ENCODE measurements around the gene SRPK2.
"Not testable (repeated sequence)": the region's sequence is repeated elsewhere in the genome, so short reads cannot be mapped to it uniquely, and the experiment has no call there.

SRPK2 gene

GRCh38 chr7:105215182-105215581, 173.5 kb downstream of the SRPK2 start:
- no peak for DNase-seq

- DNase-seq: no peak
Observed at GRCh38 chr7:105213611-105214010, 175.1 kb downstream of the SRPK2 start.

GRCh38 chr7:105212212-105212611, 176.5 kb downstream of the SRPK2 start:
- no peak for DNase-seq

GRCh38 chr7:105210721-105211205, 178.0 kb downstream of the SRPK2 start:
- DNase-seq: peak; percentile 38

- DNase-seq: no peak
Observed at GRCh38 chr7:105209870-105210269, 178.9 kb downstream of the SRPK2 start.

GRCh38 chr7:105209433-105209832, 179.3 kb downstream of the SRPK2 start:
- no peak for DNase-seq

GRCh38 chr7:105206985-105207384, 181.7 kb downstream of the SRPK2 start:
- DNase-seq: no peak

- DNase-seq: no peak
Observed at GRCh38 chr7:105205592-105206237, 183.0 kb downstream of the SRPK2 start.

GRCh38 chr7:105204953-105205352, 183.8 kb downstream of the SRPK2 start:
- no peak for DNase-seq

- DNase-seq: no peak
Observed at GRCh38 chr7:105204520-105204919, 184.2 kb downstream of the SRPK2 start.

- DNase-seq: peak; percentile 56
Observed at GRCh38 chr7:105202616-105203015, 186.1 kb downstream of the SRPK2 start.

- no peak for DNase-seq
Observed at GRCh38 chr7:105199386-105199785, 189.3 kb downstream of the SRPK2 start.

GRCh38 chr7:105198223-105198622, 190.5 kb downstream of the SRPK2 start:
- DNase-seq: no peak

GRCh38 chr7:105196473-105196872, 192.2 kb downstream of the SRPK2 start:
- no peak for DNase-seq

GRCh38 chr7:105195891-105196290, 192.8 kb downstream of the SRPK2 start:
- DNase-seq: no peak

GRCh38 chr7:105194959-105195358, 193.8 kb downstream of the SRPK2 start:
- DNase-seq: not testable (repeated sequence)

GRCh38 chr7:105191331-105191730, 197.4 kb downstream of the SRPK2 start:
- no peak for DNase-seq

- DNase-seq: no peak
Observed at GRCh38 chr7:105189859-105190492, 198.7 kb downstream of the SRPK2 start.

- no peak for DNase-seq
Observed at GRCh38 chr7:105188201-105188600, 200.5 kb downstream of the SRPK2 start.

- DNase-seq: no peak
Observed at GRCh38 chr7:105187302-105188169, 201.2 kb downstream of the SRPK2 start.

- DNase-seq: no peak
Observed at GRCh38 chr7:105185290-105186010, 203.3 kb downstream of the SRPK2 start.

- DNase-seq: no peak
Observed at GRCh38 chr7:105180002-105180401, 208.7 kb downstream of the SRPK2 start.

All from midbrain (tissue), 1 donor.